HG03469 (cell line): ENCODE results near the gene TBC1D9B.
"Not testable (repeated sequence)": the region's sequence is repeated elsewhere in the genome, so short reads cannot be mapped to it uniquely, and the experiment has no call there.

ENCODE experiments used
- ATAC-seq: cut with Tn5 transposase; IDR thresholded peaks from one replicate; pipeline ENCODE4 v1.9.1; 2021; ENCODE audit warnings: mild to moderate bottlenecking, moderate library complexity, moderate number of reproducible peaks; ENCODE audit not compliant: unreplicated experiment

Gene TBC1D9B

DNA sequence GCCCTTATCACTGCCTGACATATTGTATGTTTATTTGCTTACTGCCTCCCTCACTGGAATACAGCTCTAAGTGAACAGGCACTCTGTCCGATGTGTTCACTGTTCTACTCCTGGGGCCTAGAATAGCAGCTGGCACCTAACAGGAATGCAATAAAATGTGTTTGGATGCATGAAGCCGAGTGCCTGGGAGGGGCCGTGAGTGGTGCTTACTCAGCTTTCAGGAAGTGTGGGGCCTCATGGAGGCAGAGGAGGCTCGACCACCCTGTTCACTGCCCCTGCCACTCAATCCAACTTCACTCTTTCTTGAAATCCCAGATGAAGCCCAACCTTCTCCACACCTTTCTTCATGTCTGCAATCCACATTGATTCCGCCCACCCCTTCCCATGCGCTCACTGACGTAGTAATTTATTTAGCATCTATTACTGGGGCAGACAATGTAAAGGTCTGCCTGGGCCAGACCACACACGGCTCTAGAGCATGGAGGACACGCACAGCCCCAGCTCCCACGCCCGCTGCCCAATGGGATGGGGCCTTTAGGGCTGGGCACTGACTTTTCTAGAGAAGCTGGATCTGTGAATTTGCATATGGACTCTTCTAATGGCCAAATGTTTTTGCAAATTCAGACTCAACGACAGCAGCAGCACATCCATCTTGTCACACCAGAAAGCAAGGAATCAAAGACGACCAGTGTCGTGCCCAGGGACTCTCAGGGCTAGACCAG, 21.3 kb downstream of the TBC1D9B start:
- ATAC-seq = no peak

DNA sequence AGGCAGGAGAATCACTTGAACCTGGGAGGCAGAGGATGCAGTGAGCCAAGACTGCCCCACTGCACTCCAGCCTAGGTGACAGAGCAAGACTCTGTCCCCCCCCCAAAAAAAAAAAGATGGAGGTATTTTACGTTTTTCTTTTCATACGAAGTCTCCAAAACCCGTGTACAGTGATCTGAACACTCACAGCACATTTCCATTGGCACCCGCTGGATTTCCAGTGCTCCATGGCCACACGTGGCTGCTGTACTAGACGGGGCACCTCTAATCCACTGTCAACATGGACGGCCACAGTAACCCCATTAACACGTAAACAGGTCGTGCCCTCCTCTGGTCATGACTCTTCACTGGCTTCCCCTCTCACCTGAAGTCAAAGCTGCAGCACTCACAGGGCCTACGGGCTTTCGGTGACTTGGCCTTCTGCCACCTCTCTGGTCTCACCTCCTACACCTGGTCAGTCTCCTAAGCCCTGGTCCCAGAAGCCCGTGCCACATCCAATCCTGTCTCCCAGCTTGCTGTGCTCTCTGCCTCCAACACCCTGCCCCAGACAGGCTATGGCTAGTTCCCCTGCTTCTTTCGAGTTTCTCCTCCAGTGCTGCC, 22.1 kb downstream of the TBC1D9B start:
- ATAC-seq = no peak

DNA sequence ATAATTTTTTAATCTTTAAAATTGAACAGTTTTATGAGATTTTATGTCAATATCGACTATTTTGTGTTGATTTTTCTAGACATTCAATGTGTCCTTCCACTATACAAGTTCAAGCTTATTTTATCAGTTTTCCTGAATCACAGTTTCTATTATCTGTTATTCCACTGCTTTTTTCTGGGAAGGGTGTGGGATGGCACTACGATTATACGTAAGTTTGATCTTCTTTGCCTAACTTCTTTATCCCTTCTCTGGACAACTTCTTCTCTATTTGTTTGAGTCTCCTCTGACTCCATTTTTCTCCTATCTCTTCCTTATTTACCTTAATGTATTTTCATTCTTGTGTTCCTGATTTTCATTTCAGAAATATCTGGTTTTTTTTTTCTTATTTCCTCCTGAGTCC, 24.5 kb downstream of the TBC1D9B start:
- ATAC-seq = no peak

DNA sequence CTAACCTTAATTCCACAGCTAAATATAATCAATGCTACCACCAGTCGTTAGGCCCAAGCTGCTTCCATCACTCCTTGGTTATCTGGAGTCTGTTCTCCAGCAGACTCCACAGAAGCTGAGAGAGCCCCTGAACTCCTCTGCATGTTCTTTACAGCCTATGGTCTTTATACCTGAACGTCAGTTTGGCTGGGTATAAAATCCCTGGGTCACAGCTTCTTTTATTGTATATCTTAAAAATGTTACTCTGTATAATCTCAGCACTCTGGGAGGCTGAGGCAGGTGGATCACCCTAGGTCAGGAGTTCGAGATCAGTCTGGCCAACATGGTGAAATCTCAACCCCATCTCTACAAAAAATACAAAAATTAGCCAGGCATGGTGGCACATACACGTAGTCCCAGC, 25.4 kb downstream of the TBC1D9B start:
- ATAC-seq = no peak

DNA sequence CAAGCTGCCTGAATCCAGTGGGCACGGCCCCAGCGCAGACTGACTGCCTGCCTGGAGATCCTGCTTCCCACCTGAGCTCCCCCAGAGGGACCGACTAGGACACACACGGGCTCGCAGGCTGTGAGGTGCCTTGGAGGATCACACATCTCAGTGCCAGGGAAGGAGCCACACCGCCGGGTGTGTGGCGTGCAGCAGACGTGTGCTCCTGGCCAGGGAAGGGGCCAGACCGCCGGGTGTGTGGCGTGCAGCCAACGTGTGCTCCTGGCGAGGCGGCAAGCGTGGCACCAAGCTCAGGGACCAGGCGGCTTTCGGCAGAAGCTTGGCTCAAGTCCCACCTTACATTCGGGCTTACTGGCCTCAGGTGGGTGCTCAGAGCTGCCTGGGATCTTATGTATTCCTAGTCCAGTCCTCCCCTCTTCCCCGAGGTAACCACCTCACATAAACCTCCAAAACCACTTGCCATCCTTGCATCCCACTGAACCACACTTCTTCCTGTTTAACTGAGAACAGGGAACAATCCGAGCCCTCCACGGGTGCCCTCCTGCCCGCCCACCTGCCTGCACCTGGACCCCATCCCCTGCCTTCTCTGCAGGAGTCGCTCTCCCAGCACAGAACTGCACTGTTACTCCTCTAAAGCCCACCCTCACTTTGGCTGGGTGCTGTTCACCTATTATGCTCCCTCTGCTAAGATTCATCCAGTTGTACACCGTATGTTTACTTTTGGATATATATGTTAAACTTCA, 26.7 kb downstream of the TBC1D9B start:
- ATAC-seq = no peak

DNA sequence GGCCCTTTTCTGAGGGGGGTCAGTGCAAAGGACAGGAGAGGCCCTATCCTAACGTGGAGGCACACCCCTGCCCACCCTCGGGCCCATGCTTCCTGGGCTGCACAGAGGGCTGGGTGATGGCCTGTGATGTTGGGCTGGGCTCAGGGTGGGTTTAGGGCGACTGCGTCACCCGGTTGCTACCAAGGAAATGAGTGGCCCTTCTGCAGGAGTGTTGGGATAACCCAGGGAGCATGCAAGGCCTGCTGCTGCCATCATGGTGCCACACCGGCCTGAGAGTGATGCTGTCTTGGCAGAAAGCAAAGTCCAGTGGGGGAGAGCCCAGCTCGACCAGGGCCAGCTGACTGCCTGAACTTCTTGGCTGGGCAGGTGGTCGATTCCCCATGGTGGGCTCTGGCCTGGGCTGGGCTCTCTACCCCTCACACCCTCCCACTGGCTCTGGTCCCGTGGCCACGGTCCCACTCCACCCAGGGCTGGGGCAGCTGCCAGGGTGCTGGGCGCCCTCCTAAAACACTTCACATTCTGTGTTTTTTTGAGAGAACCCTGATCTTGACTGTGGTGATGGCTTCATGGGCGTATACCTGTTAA, 27.5 kb downstream of the TBC1D9B start:
- no peak for ATAC-seq

DNA sequence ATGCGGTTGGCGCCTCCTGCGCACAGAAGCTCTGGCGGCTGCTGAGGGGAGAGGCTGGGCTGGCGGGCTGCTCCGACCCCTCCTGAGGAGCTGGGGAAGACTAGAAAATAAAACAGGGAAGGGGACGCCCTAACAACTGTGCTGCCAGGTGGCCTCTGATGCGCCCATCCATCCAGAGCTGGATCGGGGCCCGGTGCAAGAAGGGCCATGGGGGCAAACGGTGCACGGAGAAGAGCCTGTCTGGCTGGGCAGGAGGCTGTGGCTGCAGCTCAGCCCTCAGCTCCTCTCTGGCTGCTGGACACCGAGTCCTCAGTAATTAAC, 28.0 kb downstream of the TBC1D9B start:
- ATAC-seq = no peak

DNA sequence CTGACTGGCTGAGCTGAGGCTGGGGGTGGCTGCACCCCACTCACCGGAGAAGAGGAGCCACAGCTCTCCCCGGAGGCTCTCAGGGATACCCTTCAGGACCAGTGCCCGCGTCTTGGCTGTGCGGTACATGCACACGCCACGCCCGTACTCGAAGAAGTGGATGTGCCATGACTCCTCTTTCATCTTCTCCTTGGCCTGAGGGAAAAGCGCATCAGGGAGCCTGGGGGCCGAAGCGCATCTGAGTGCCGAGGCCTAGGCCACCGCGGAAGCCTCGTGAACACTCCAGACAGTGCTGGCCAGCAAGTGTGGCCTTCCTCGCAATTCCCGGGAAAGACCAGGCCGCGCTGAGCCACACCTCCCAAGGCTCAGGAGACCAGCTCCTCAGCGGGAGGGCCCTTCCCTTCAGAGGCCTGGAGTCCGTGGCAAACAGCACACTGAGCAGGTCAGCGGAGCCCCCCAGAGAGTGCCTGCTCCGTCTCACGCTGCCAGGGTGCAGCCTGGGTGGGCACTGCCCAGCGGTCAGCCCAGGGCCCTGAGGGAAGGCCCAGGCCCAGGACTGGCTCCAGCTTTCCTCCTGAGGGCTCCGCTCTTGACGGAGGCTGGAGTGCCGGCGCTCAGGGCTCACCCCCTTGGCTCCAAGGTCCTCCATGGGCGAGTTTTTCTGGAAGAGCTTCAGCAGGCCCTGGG, 28.6 kb downstream of the TBC1D9B start:
- ATAC-seq = no peak

DNA sequence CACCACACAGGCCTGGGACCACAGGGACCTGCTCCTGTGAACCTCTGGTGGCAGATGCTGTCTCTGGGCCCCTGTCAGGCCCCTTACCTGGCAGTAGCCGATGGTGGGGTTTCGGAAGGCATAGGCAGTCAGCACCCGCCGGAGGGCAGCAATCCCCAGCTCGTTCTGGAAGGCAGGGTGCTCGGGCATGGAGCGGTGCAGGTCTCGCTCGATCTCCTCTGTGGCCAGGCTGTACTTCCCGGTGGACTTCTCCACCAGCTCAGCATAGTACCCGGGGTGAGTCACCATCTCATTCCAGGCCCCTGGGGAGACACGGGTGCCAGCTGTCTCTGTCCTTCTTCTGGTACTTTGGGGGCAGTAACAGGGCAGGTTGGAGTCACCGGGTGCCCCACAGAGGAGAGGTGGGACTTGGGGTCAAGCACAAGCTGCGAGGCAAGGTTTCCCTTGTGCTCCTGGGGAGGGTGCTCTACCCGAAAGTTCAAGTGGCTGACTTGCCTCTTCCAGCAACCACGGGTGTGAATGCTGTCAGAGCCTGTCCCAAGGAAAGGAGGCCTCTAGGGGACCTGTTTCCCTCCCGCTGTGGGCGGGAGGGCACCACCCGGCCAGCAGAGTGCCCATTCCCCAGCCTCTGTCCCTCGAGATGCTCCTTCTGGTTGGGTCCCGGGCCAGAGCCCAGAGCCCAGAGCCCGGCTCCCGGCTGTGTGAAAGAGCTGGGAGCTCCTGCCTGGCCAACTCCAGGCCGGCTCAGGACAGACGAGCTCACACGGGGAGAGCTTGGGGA, 29.3 kb downstream of the TBC1D9B start:
- no peak for ATAC-seq

DNA sequence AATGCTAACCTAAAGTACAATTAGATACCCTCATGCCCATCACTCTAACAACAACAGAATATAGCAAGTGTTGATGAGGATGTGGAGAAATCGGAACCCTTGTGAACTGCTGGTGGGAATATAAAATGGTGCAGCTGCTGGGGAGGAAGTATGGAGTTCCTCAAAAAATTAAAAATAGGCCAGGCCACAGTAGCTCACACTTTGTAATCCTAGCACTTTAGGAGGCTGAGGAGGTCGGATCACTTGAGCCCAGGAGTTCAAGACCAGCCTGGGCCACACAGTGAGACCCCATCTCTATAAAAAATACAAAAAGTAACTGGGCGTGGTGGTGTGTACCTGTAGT, 31.1 kb downstream of the TBC1D9B start:
- no peak for ATAC-seq

DNA sequence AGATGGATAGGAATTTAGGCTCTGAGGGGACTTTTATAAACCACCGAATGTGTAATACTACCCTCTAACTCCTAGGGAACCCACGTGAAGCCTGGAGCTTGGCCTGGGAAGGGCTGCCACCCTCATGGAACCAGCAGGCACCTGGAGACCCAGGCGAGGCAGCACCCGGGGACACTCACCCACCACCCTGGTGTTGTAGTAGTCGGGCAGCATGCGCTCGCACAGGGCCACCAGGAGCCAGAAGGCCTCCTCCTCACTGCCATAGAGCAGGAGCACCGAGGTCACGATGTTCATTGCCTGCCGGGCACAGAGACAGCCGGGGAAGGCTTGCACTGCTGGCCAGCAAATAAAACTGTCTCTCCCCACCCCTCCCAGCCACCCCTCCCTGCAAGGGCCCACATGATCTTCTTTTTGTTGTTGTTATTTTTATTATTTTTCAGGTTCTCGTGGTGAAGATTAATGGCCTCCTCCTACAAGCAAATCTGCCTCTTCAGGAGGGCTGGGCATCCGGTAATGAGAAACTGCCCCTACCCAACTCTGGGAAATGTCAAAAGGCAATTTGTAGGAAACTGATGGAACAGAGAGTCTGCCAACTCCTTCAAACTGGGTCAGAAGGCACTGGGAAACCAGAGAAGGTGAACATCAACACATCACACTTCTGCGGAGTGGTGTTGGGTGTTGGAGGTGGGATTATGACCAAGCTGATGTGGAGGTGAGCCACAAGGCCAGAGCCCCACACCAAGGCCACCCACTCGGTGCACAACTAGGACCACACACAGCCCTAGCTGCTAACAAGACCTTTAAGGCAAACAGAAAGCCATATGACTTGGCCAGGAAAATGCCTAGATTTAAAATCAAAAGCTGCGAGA, 31.7 kb downstream of the TBC1D9B start:
- no peak for ATAC-seq

DNA sequence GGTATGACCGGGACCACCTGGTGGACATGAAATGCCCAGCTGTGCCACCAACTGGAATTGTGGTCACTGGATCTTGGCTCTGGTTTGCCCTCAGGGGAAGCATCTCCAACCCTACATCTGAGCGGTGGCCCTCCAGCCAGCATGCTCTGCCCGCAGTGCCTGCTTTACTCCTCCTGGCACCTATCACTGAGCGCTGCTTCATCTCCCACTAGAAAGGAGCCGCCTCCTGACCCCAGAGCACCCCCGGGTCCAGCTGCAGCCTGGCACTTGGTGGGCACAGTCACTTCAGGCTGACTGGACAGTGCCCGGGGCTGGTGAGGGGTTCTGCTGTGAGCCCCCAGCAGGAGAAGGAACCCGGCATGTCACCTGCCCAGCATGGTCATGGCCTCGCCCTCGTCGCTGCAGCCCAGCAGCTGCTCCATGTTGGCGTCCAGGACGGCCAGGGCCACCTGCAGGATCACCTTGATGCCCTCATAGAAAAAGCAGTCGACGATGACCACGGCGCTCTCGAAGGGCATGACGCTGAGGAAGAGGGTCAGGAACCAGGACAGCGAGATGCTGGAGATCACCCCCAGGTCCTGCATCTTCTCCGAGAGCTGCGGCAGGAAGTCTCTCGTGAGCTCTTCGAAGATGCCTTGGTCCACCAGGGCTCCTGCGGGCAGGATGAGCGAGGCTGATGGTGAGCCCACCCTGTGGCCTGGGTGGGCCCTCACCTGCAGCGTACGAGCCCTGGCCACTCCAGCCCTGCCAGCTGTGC, 33.0 kb downstream of the TBC1D9B start:
- ATAC-seq = no peak

DNA sequence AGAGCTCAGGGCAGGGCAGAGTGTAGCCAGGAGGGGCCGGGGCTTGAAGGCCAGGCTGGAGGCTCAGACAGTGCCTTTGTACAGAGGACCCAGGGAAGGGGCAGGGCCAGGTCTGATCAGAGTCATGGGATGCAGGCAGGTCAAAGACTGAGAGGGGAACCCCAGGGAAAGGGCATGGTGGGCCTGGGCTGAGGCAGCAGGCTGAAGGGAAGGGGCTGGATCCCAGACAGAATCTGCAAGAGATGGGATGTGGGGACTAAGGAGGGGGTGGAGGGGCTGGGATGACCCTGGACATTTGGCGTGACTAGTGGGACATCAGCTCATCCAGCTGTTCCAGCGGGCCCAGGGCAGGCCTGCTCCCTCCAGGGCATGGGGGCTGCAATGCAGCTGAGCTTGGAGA, 33.6 kb downstream of the TBC1D9B start:
- ATAC-seq = no peak

DNA sequence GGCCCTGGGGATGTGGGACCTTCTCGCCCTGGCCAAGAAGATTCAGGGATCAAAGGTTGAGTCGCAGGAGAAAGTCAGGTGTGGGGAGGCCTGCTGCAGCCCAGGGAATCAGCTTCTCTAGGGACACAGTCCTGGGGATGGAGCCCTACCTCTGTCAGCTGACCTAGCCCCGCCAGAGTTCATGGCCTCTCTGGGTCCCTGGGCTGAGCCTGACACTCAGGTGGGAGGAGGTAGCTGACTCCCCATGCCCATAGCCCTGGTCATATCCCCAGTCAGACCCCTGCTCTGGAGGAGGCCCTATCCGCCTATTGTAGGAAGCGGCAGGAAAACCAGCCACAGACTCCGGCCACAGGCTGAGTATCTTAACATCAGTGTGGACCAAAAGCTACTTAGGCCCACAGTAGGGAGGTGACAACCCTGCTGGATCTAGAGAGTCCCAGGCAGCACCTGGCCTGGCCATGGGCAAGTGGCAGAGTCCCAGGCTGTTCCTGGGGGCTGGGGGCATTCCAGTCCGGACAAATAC, 34.0 kb downstream of the TBC1D9B start:
- ATAC-seq = no peak

DNA sequence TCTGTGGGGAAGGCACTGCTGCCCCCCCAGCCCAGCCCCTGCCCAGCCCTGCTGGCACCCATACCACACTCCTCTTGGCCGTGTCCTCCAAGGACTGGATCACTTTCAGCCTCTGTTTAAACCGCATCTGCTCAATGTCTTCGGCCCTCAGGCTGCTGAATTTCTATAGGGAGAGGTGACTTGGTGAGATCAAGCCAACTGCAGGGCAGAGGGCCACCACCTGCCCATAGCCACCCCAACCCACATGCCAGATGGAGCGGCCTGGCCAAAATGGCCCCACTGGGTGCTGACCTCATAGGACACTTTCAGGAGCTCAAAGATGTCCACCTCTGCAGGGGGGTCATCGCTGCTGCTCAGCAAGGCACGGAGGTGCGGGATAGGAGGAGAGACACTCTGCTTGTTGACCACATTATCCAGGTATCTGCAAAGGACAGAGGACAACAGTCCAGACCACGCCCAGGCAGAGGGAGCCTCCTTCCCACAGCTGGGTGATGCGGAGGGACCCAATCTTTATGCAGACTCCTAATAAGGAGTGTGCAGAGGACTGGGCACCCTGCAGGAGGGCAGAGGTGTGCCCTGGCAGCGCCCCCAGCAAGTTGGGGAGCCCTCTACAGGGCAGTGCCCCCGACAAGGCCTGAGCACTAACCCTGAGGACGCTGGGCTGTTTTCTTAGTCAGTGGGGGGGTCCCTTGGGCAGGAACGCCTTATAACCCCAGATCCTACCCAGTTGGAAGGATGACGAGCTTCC, 34.7 kb downstream of the TBC1D9B start:
- no peak for ATAC-seq

DNA sequence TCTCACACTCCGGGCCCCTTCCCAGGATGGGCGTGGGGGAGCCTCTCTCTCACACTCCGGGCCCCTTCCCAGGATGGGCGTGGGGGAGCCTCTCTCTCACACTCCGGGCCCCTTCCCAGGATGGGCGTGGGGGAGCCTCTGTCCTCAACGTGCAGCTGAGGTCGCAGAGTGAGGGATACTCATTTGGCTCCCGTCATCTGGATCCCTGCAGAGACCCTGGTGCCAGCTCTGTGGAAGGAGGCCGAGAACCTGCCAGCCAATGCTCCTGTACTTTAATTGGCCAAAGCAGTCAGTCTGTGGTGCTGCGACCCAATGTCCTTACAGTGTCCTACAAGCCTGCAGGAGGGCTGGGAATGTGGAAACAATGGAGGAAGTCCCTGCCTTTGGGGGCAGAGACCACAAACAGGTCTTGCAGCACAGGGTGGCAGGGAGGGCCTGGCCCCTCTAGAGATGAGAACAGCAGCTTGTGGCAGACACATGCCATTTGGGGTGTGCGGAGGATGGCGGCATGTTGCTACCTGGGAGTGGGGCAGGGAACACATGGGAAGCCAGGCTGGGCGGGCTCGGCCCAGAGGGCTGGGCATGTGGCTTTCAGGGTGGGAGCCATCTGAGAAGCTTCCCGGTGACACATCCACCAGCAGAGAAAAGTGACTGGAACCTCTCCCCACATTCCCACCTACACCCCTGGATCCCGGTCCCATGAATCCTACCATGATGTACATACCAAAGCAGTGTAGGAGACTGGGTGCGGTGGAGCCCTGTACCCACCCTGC, 35.5 kb downstream of the TBC1D9B start:
- ATAC-seq = no peak

DNA sequence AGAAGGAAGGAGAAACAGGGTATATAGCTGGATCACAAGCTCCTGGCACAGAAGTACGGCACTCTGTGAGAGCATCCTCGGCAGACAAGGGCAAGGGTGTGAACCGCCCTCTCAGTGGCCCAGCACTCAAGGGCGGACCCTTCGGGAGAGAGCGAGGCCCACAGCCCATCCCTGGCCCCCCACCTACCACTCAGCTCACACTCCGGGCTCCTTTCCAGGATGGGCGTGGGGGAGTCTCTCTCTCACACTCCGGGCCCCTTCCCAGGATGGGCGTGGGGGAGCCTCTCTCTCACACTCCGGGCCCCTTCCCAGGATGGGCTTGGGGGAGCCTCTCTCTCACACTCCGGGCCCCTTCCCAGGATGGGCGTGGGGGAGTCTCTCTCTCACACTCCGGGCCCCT, 36.2 kb downstream of the TBC1D9B start:
- not testable (repeated sequence) for ATAC-seq
